ENCODE data around the gene DAZAP2. TPM values are rescaled to one million over a fixed set of nuclear protein-coding genes. Genes with fewer than 3 reads are reported as not detected.

DAZAP2 gene
- total and polyA plus RNA-seq, 2 experiments from 2014 or later, result 35.8 to 39.9 TPM

GRCh38 chr12:51263341-51263740 lies 24.7 kb downstream of the DAZAP2 start (continued):
- TF ChIP-seq ZNF462 (CRISPR knock-in tag; IDR thresholded peaks at IDR 0.05) (no peak), EZH2 (IDR thresholded peaks at IDR 0.05; ENCODE audit: low read depth, unreplicated experiment) (no peak), CTCF (conservative IDR thresholded peaks at IDR 0.05; ENCODE audit: low read depth in 2 of 2) (no peak), CREB1 (CRISPR knock-in tag; IDR thresholded peaks at IDR 0.05; ENCODE audit: low read depth) (no peak), ZNF331 (CRISPR knock-in tag; IDR thresholded peaks at IDR 0.05; ENCODE audit: low read depth) (no peak)

GRCh38 chr12:51264297-51264696 lies 25.7 kb downstream of the DAZAP2 start:
- Mint-ChIP-seq H3K4me1 (peaks cover 11% of the 10 kb centered on the region), H3K36me3 (ENCODE audit: low read depth) (no peaks in the 10 kb centered on the region; the same call in 2 of the 3 replicates), H3K27ac (no peak overlapping the region), H3K9me3 (no peaks in the 10 kb centered on the region), H3K27me3 (ENCODE audit: insufficient read depth, low read depth, poor library complexity) (peaks cover 7% of the 10 kb centered on the region), H3K4me3 (no peak overlapping the region)
- H3K4me3 ChIP-seq, result no peak overlapping the region
- H3K4me1 ChIP-seq (ENCODE audit: insufficient read depth), result no peaks in the 10 kb centered on the region
- H3K27me3 ChIP-seq (ENCODE audit: insufficient read depth), result no peaks in the 10 kb centered on the region
- no peaks in the 10 kb centered on the region for H3F3A ChIP-seq (replicated peaks; ENCODE audit: low read depth)
- H2AFZ ChIP-seq, result no peak overlapping the region
- 0 out of 2 replicates have a peak, but pooled peaks cover 3% of the 10 kb centered on the region for H3K36me3 ChIP-seq (ENCODE audit: insufficient read depth)
- no peak overlapping the region for H3K4me2 ChIP-seq
- H3K79me2 ChIP-seq (replicated peaks; ENCODE audit: insufficient read depth), result no peaks in the 10 kb centered on the region
- H3K27ac ChIP-seq (ENCODE audit: low read depth), result no peak overlapping the region
- H3K9me2 ChIP-seq (ENCODE audit: insufficient read depth), result no peaks in the 10 kb centered on the region
- ATAC-seq, result no peak
- H4K20me1 ChIP-seq (replicated peaks; ENCODE audit: insufficient read depth), result no peaks in the 10 kb centered on the region
- no peak for DNase-seq (ENCODE audit: low spot score)
- TF ChIP-seq REST (IDR thresholded peaks at IDR 0.05; ENCODE audit: unreplicated experiment), result no peak
- no peak for TF ChIP-seq ZNF331 (CRISPR knock-in tag; IDR thresholded peaks at IDR 0.05; ENCODE audit: low read depth)
- TF ChIP-seq ETS1 (IDR thresholded peaks at IDR 0.05), result no peak
- TF ChIP-seq CTCF (conservative IDR thresholded peaks at IDR 0.05; ENCODE audit: low read depth in 2 of 2), result no peak
- TF ChIP-seq EZH2 (IDR thresholded peaks at IDR 0.05; ENCODE audit: low read depth, unreplicated experiment), result no peak
- TF ChIP-seq POLR2AphosphoS5 (IDR thresholded peaks at IDR 0.05; ENCODE audit: low read depth), result no peak
- TF ChIP-seq CREB1 (CRISPR knock-in tag; IDR thresholded peaks at IDR 0.05; ENCODE audit: low read depth), result no peak
- TF ChIP-seq STAT1 (IDR thresholded peaks at IDR 0.05; ENCODE audit: unreplicated experiment), result no peak
